ENCODE results near the gene DCK. TPM values are rescaled to one million over a fixed set of nuclear protein-coding genes. Genes with fewer than 3 reads are reported as not detected.
"Not testable (repeated sequence)": the region's sequence is repeated elsewhere in the genome, so short reads cannot be mapped to it uniquely, and the experiment has no call there.

Gene DCK
- total and polyA plus RNA-seq, 5 experiments from 2014 or later, result 61.9 to 100 (median 83.8) TPM

GRCh38 chr4:71005025-71005424, 11.6 kb downstream of the DCK start:
- not testable (repeated sequence) for H3K27me3 Mint-ChIP-seq, DNase-seq
- POLR2A ChIA-PET, result interaction anchor here (0.7 to 7.9 kb wide), 2 partner anchors 11 to 14 kb away, joined by 3 to 84 read pairs; partner anchors contain the start of gene DCK
- peaks cover 17 to 57% (median 28%) of the 10 kb centered on the region in 3 donors for H3K36me3 Mint-ChIP-seq
- H3K27ac Mint-ChIP-seq, result peak overlapping the region; percentile 79 to 99 (median 94)
- peak; percentile 12 to 20 for ATAC-seq
- peaks cover 0 to 13% (median 2%) of the 10 kb centered on the region in 9 donors for H3K9me3 Mint-ChIP-seq
- H3K4me3 Mint-ChIP-seq, result peak overlapping the region; percentile 63 to 83 (median 78)
- H3K4me1 Mint-ChIP-seq, result peaks cover 56 to 94% (median 92%) of the 10 kb centered on the region in 4 donors

- Mint-ChIP-seq H3K27ac (peak overlapping the region; percentile 67 to 92 (median 90)), H3K4me3 (peak overlapping the region; percentile 34 to 82 (median 66)), H3K4me1 (peaks cover 46 to 85% (median 83%) of the 10 kb centered on the region in 4 donors), H3K9me3 (peaks cover 0 to 10% (median 0%) of the 10 kb centered on the region in 9 donors), H3K36me3 (peaks cover 9 to 44% (median 14%) of the 10 kb centered on the region in 3 donors), H3K27me3 (no peaks in the 10 kb centered on the region)
- ATAC-seq (no peak), DNase-seq (peak in 1 of 10 donors; percentile 20)
- POLR2A ChIA-PET, result interaction anchor here (7.9 kb wide), 1 partner anchor 12 kb away, joined by 84 read pairs; the partner anchor contains the start of gene DCK
These were observed 12.9 kb downstream of the DCK start for GRCh38 chr4:71006203-71006907.

- Mint-ChIP-seq H3K27me3 (no peaks in the 10 kb centered on the region), H3K27ac (peak overlapping the region in 9 of 10 donors; percentile 1 to 91 (median 36)), H3K9me3 (peaks cover 0 to 1% (median 0%) of the 10 kb centered on the region in 9 donors), H3K4me3 (no peak overlapping the region), H3K4me1 (peaks cover 30 to 75% (median 71%) of the 10 kb centered on the region in 4 donors), H3K36me3 (peaks cover 0 to 40% (median 1%) of the 10 kb centered on the region in 3 donors)
- DNase-seq, result no peak
- POLR2A ChIA-PET, result interaction anchor here (7.9 kb wide), 1 partner anchor 14 kb away, joined by 84 read pairs; the partner anchor contains the start of gene DCK
- no peak for ATAC-seq
These were observed 14.7 kb downstream of the DCK start for GRCh38 chr4:71008196-71008595.

- ATAC-seq, result no peak
- Mint-ChIP-seq H3K27ac (peak overlapping the region in 8 of 10 donors; percentile 7 to 91 (median 56)), H3K27me3 (no peaks in the 10 kb centered on the region), H3K36me3 (peaks cover 0 to 43% (median 4%) of the 10 kb centered on the region in 3 donors), H3K4me3 (no peak overlapping the region), H3K4me1 (peaks cover 23 to 72% (median 66%) of the 10 kb centered on the region in 4 donors), H3K9me3 (no peaks in the 10 kb centered on the region)
- POLR2A ChIA-PET, result interaction anchor here (1.3 to 7.9 kb wide), 2 partner anchors 10 to 15 kb away, joined by 3 to 84 read pairs; partner anchors contain the start of gene DCK
- no peak for DNase-seq
These were observed 15.6 kb downstream of the DCK start for GRCh38 chr4:71009086-71009485.

GRCh38 chr4:71009890-71010588, 16.6 kb downstream of the DCK start:
- H3K4me3 Mint-ChIP-seq, result peak overlapping the region in 1 of 10 donors; percentile 66
- POLR2A ChIA-PET, result interaction anchor here (0.6 to 7.9 kb wide), 3 partner anchors 11 to 411 kb away, joined by 3 to 84 read pairs (median 3); partner anchors contain the start of gene DCK
- peak; percentile 76 to 85 for ATAC-seq

GRCh38 chr4:71011451-71011850, 18.0 kb downstream of the DCK start:
- POLR2A ChIA-PET, result interaction anchor here (1.4 kb wide), 1 partner anchor 18 kb away, joined by 3 read pairs; the partner anchor contains the start of gene DCK
- peaks cover 0 to 4% (median 0%) of the 10 kb centered on the region in 9 donors for H3K9me3 Mint-ChIP-seq
- no peak for ATAC-seq
- no peak for DNase-seq
- peaks cover 0 to 37% (median 4%) of the 10 kb centered on the region in 3 donors for H3K36me3 Mint-ChIP-seq
- peak overlapping the region in 4 of 10 donors; percentile 19 to 41 (median 32) for H3K27ac Mint-ChIP-seq
- peaks cover 15 to 61% (median 55%) of the 10 kb centered on the region in 4 donors for H3K4me1 Mint-ChIP-seq
- H3K27me3 Mint-ChIP-seq, result no peaks in the 10 kb centered on the region
- no peak overlapping the region for H3K4me3 Mint-ChIP-seq

More at GRCh38 chr4:71009890-71010588, 16.6 kb downstream of the DCK start:
- Mint-ChIP-seq H3K27me3 (no peaks in the 10 kb centered on the region), H3K4me1 (peaks cover 19 to 69% (median 62%) of the 10 kb centered on the region in 4 donors), H3K9me3 (no peaks in the 10 kb centered on the region), H3K27ac (peak overlapping the region in 8 of 10 donors; percentile 9 to 91 (median 66)), H3K36me3 (peaks cover 0 to 43% (median 4%) of the 10 kb centered on the region in 3 donors)
- DNase-seq, result peak in 4 of 10 donors; percentile 18 to 62 (median 56)

GRCh38 chr4:71017391-71017790, 23.9 kb downstream of the DCK start:
- H3K9me3 Mint-ChIP-seq, H3K4me3 Mint-ChIP-seq, ATAC-seq, POLR2A ChIA-PET, DNase-seq, H3K27me3 Mint-ChIP-seq: not testable (repeated sequence)
- Mint-ChIP-seq H3K4me1 (peaks cover 1 to 41% (median 25%) of the 10 kb centered on the region in 4 donors), H3K36me3 (peaks cover 0 to 25% (median 7%) of the 10 kb centered on the region in 3 donors), H3K27ac (peak overlapping the region in 3 of 10 donors; percentile 11 to 32 (median 13))

GRCh38 chr4:71020611-71021010, 27.2 kb downstream of the DCK start:
- DNase-seq (no peak), ATAC-seq (no peak)
- Mint-ChIP-seq H3K27ac (peak overlapping the region in 4 of 10 donors; percentile 11 to 51 (median 29)), H3K36me3 (peaks cover 2 to 37% (median 6%) of the 10 kb centered on the region in 3 donors), H3K9me3 (peaks cover 0 to 3% (median 0%) of the 10 kb centered on the region in 9 donors), H3K4me1 (peaks cover 2 to 33% (median 23%) of the 10 kb centered on the region in 4 donors), H3K27me3 (no peaks in the 10 kb centered on the region), H3K4me3 (no peak overlapping the region)
- POLR2A ChIA-PET, result no interaction called here

- DNase-seq (no peak), ATAC-seq (no peak)
- Mint-ChIP-seq H3K4me1 (peaks cover 2 to 22% (median 14%) of the 10 kb centered on the region in 4 donors), H3K36me3 (peaks cover 12 to 78% (median 13%) of the 10 kb centered on the region in 3 donors), H3K27ac (peak overlapping the region in 5 of 10 donors; percentile 2 to 51 (median 32)), H3K27me3 (no peaks in the 10 kb centered on the region), H3K9me3 (no peaks in the 10 kb centered on the region), H3K4me3 (no peak overlapping the region)
- POLR2A ChIA-PET, result interaction anchor here (1.2 kb wide), 1 partner anchor 32 kb away, joined by 3 read pairs; the partner anchor contains the start of gene DCK
These were observed 32.2 kb downstream of the DCK start for GRCh38 chr4:71025654-71026053.

GRCh38 chr4:71026086-71026485, 32.6 kb downstream of the DCK start:
- peaks cover 12 to 82% (median 13%) of the 10 kb centered on the region in 3 donors for H3K36me3 Mint-ChIP-seq
- DNase-seq, result no peak
- no peak for ATAC-seq
- H3K27me3 Mint-ChIP-seq, result no peaks in the 10 kb centered on the region
- H3K27ac Mint-ChIP-seq, result peak overlapping the region in 4 of 10 donors; percentile 20 to 55 (median 32)
- no peaks in the 10 kb centered on the region for H3K9me3 Mint-ChIP-seq
- H3K4me1 Mint-ChIP-seq, result peaks cover 2 to 22% (median 13%) of the 10 kb centered on the region in 4 donors
- no peak overlapping the region for H3K4me3 Mint-ChIP-seq
- POLR2A ChIA-PET, result interaction anchor here (1.2 kb wide), 1 partner anchor 33 kb away, joined by 3 read pairs; the partner anchor contains the start of gene DCK

- H3K27me3 Mint-ChIP-seq, result no peaks in the 10 kb centered on the region
- DNase-seq (no peak), ATAC-seq (no peak)
- H3K9me3 Mint-ChIP-seq, result no peaks in the 10 kb centered on the region
- H3K36me3 Mint-ChIP-seq, result peaks cover 12 to 74% (median 17%) of the 10 kb centered on the region in 3 donors
- peak overlapping the region in 1 of 10 donors; percentile 80 for H3K27ac Mint-ChIP-seq
- no peak overlapping the region for H3K4me3 Mint-ChIP-seq
- peaks cover 2 to 22% (median 9%) of the 10 kb centered on the region in 4 donors for H3K4me1 Mint-ChIP-seq
- POLR2A ChIA-PET, result no interaction called here
These were observed 34.2 kb downstream of the DCK start for GRCh38 chr4:71027611-71028010.

GRCh38 chr4:71029504-71029903, 36.1 kb downstream of the DCK start:
- H3K27me3 Mint-ChIP-seq, result no peaks in the 10 kb centered on the region
- POLR2A ChIA-PET, result no interaction called here
- H3K9me3 Mint-ChIP-seq, result no peaks in the 10 kb centered on the region
- H3K36me3 Mint-ChIP-seq, result peaks cover 8 to 56% (median 23%) of the 10 kb centered on the region in 3 donors
- no peak overlapping the region for H3K4me3 Mint-ChIP-seq
- ATAC-seq, result no peak
- DNase-seq, result no peak
- peaks cover 0 to 8% (median 3%) of the 10 kb centered on the region in 4 donors for H3K4me1 Mint-ChIP-seq
- H3K27ac Mint-ChIP-seq, result peak overlapping the region in 2 of 10 donors; percentile 45 to 66

Data from naive thymus-derived CD8-positive, alpha-beta T cell (primary cell).